SJCRH30 (cell line): ENCODE measurements around the gene SNRNP40. TPM values are rescaled to one million over a fixed set of nuclear protein-coding genes. Genes with fewer than 3 reads are reported as not detected.
A peak's percentile ranks its signal among the peaks of the same experiment; 100 is the strongest.

ENCODE experiments used
- DNase-seq, 2 experiments: peaks; one replicate each; pipeline ENCODE4 v3.0.0-alpha.2; 2015 to 2020
- H3K27ac ChIP-seq: fragments of 250-450 bp; sonication (Bioruptor Pico); 2 replicates; pipeline ENCODE4 v1.5.1; 2020; ENCODE audit warnings: mild to moderate bottlenecking, moderate library complexity
- H3K27me3 ChIP-seq: fragments of 250-450 bp; sonication (Bioruptor Pico); 2 replicates; pipeline ENCODE4 v1.5.1; 2020; ENCODE audit warnings: mild to moderate bottlenecking, moderate library complexity
- H3K36me3 ChIP-seq: fragments of 250-450 bp; sonication (Bioruptor Pico); 2 replicates; pipeline ENCODE4 v1.5.1; 2020; ENCODE audit warnings: mild to moderate bottlenecking, moderate library complexity
- H3K4me1 ChIP-seq: fragments of 250-450 bp; sonication (Bioruptor Pico); 2 replicates; pipeline ENCODE4 v1.5.1; 2020; ENCODE audit warnings: mild to moderate bottlenecking, moderate library complexity
- H3K4me3 ChIP-seq: fragments of 250-450 bp; sonication (Bioruptor Pico); 2 replicates; pipeline ENCODE4 v1.5.1; 2020; ENCODE audit warnings: mild to moderate bottlenecking, moderate library complexity
- H3K9me3 ChIP-seq: fragments of 250-450 bp; sonication (Bioruptor Pico); replicated peaks from 2 replicates; pipeline ENCODE4 v1.5.1; 2020; ENCODE audit warnings: mild to moderate bottlenecking, moderate library complexity
- total RNA-seq: library from RNA; depleted of rRNA; stranded (reverse); fragments of >200 nt; shearing (Covaris generic); gene quantifications from 2 replicates; pipeline ENCODE4 v1.2.3, GENCODE V29; 2014; rRNA removed

The SNRNP40 gene
- total RNA-seq, 1 experiment from 2014 or later: 262 TPM

DNA sequence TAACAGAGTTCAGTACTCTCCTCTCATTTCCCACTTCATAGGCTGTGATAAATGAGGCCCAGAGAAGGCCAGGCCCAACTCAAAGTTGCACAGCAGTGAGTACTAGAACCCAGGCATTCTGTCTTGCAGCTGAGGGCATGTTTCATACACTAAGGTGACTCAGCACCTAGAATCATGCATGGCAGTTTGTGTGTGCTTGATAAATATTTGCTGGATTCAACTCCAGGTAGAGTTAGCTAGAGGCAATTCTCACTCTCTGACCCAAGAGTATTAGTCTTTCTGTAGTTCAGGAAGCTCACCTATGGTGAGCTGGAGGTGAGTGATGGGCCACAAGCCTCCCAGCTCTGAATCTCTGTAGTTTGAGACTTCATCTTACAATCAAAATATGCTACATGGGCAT lies 67.6 kb downstream of the SNRNP40 start:
- H3K36me3 ChIP-seq: no peaks in the 10 kb centered on the region
- no peak for DNase-seq
- no peaks in the 10 kb centered on the region for H3K27me3 ChIP-seq
- peak overlapping the region; percentile 86 for H3K27ac ChIP-seq
- peaks cover 28% of the 10 kb centered on the region for H3K4me1 ChIP-seq
- no peak overlapping the region for H3K4me3 ChIP-seq
- H3K9me3 ChIP-seq: no peaks in the 10 kb centered on the region

DNA sequence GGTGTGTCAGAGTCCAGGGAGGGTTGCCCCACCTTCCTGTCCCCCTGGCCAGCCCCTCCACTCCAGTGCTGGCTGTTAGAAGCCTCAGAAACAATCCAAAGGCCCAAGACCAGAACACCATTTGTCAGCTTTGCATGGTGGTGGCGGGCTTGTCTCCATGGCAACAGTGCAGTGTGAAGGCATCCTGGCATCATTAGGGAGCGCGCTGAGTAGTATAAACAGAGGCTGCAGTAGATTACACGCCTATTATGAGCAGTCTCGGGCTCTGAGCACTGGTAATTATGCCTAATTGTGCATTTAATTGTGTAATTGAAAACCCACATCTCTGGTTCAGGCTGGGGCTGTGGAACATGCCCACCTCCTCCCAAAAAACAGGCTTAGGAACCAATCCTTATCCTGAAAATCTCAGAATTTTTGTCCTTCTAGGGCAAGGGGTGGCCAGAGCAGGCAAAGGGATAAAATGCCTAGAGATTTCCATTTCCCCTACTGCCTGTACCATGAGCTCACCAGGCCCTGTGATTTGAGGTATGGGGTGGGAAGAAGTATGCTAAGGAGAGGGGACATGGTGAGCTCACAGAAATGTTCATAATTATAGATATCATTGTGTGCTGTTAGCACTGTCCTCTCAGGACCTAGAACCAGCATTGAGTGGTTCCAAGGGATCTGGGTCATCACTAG lies 68.6 kb downstream of the SNRNP40 start:
- H3K4me1 ChIP-seq: peaks cover 28% of the 10 kb centered on the region
- H3K4me3 ChIP-seq: no peak overlapping the region
- DNase-seq: peak; percentile 98
- no peaks in the 10 kb centered on the region for H3K9me3 ChIP-seq
- peak overlapping the region; percentile 86 for H3K27ac ChIP-seq
- H3K36me3 ChIP-seq: no peaks in the 10 kb centered on the region
- H3K27me3 ChIP-seq: no peaks in the 10 kb centered on the region

DNA sequence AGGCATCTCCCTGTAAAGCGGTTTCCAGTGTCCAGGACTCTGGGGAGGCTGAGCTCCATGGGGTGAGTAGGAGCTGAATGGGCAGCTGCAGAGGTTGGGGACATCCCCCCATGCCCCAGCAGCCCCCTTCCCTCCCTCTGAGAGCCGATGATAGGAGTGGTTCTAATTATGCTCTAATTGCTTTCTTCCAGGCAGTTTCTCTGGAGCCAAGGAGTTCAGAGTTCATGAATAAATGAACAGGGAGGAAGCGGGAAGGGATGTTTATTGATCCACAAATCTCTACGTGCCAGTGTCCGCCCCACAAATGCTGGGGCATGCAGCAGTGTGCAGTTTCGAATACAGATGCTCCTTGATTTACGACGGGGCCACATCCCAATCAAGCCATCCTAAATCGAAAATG lies 72.5 kb downstream of the SNRNP40 start:
- H3K4me1 ChIP-seq: peaks cover 43% of the 10 kb centered on the region
- no peaks in the 10 kb centered on the region for H3K9me3 ChIP-seq
- H3K36me3 ChIP-seq: no peaks in the 10 kb centered on the region
- H3K27ac ChIP-seq: no peak overlapping the region
- DNase-seq: no peak
- H3K4me3 ChIP-seq: no peak overlapping the region
- H3K27me3 ChIP-seq: no peaks in the 10 kb centered on the region

DNA sequence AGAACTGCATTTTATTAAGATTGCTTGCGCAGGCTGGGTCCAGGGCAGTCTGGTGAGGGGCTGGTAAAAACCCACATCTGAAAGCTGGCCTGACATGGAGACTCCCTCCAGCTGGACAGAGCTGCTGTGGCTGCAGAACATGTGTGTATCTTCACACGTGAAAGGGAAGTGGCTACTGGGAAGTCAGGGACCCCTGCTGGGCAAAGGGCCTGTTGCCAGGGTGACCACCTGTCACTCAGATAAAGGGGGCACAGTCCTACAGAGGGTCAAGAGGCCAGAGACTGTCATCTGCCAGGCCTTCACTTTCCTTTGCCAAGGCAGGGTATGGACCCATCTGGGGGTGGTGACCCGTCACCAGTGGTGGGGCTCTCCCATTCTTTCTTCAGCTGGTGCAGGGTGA lies 74.4 kb downstream of the SNRNP40 start:
- H3K4me3 ChIP-seq: no peak overlapping the region
- H3K9me3 ChIP-seq: no peaks in the 10 kb centered on the region
- no peak overlapping the region for H3K27ac ChIP-seq
- no peak for DNase-seq
- peaks cover 37% of the 10 kb centered on the region for H3K4me1 ChIP-seq
- no peaks in the 10 kb centered on the region for H3K36me3 ChIP-seq
- H3K27me3 ChIP-seq: no peaks in the 10 kb centered on the region

DNA sequence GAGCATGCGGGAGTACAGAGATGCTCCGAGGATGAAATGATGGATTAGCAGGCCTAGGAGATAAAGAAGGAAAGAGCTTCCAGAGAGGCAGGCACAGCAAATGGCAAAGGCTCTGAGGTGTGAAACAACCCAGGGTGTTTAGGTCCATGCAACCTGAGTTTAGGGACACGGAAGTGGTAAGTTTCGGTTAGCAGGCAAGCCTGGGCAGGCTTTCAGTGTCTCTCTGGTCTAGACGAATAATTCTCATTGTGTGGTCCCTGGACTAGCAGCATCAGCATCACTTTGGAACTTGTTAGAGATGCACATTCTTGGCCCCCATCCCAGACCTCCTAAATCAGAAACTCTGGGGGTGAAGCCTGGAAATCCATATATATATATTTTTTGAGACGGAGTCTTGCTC lies 75.5 kb downstream of the SNRNP40 start:
- Histone ChIP-seq H3K27ac (no peak overlapping the region), H3K9me3 (no peaks in the 10 kb centered on the region), H3K4me1 (peaks cover 36% of the 10 kb centered on the region), H3K36me3 (no peaks in the 10 kb centered on the region), H3K27me3 (no peaks in the 10 kb centered on the region), H3K4me3 (no peak overlapping the region)
- DNase-seq: peak; percentile 49 to 60

DNA sequence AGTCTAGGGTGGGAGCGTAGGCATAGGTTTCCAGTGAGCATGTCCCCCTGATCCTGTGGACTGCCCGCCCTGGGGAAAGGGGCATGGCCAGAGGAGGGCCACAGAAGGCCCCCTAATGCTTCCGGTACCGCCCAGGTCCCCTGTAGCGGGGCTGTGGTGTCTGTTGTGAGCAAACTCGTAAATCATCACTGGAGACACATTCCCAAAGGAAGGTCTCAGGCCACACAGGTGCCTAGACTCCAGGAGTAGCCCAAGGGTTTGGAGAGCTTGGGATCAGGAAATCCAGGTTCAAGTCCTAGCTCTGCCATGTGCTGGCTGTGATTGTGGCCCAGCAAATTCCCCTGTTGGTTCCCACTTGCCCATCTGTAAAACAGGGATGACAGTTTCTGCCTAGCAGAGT lies 77.1 kb downstream of the SNRNP40 start:
- Histone ChIP-seq H3K27ac (no peak overlapping the region; the same call in 1 of the 2 replicates), H3K4me1 (peaks cover 36% of the 10 kb centered on the region), H3K4me3 (no peak overlapping the region), H3K27me3 (no peaks in the 10 kb centered on the region), H3K36me3 (no peaks in the 10 kb centered on the region), H3K9me3 (no peaks in the 10 kb centered on the region)
- DNase-seq: no peak

DNA sequence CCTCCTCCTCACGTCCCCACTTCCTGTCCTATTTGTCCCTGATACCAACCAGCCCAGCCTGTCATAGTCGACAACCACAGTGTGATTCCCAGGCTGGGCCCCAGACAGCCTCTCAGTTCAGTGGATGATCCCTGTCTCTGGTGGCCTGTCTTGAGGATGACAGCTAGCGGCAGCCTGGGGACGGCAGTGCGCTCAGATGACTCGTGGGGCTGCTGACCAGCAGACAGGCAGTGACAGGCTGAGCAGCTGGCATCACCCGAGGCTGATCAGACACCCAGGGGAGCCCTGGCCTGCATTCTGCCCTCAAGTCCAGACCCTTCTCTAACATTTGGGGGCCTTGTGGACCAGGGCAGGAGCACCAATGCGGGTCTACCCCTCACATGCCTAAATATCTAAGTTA lies 77.9 kb downstream of the SNRNP40 start:
- Histone ChIP-seq H3K27me3 (no peaks in the 10 kb centered on the region), H3K27ac (no peak overlapping the region; the same call in 1 of the 2 replicates), H3K36me3 (no peaks in the 10 kb centered on the region), H3K4me3 (no peak overlapping the region), H3K4me1 (peaks cover 36% of the 10 kb centered on the region), H3K9me3 (no peaks in the 10 kb centered on the region)
- peak; percentile 52 to 61 for DNase-seq

DNA sequence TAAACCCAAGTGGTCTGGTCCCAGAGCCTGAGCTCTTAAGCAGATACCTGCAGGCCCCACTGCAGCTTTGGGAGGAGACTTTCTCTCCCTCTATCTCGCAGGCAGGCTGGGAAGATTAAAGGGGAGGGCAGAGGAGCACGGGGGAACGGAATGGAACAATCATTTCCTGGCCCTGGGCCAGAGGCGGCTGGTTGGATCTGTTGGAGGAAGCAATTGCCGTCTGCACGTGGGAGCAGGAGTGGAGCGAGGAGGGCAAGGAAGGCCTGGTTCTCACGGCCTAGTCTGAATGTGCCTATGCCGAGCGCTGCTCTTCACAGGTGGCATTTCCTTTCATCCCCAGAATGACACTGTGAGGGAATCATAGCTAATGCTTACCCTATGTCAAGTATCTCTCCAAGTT lies 80.6 kb downstream of the SNRNP40 start:
- H3K27me3 ChIP-seq: no peaks in the 10 kb centered on the region
- H3K9me3 ChIP-seq: peaks cover 6% of the 10 kb centered on the region
- peak; percentile 74 to 76 for DNase-seq
- peaks cover 22% of the 10 kb centered on the region for H3K4me1 ChIP-seq
- no peak overlapping the region for H3K4me3 ChIP-seq
- no peak overlapping the region for H3K27ac ChIP-seq
- H3K36me3 ChIP-seq: no peaks in the 10 kb centered on the region

DNA sequence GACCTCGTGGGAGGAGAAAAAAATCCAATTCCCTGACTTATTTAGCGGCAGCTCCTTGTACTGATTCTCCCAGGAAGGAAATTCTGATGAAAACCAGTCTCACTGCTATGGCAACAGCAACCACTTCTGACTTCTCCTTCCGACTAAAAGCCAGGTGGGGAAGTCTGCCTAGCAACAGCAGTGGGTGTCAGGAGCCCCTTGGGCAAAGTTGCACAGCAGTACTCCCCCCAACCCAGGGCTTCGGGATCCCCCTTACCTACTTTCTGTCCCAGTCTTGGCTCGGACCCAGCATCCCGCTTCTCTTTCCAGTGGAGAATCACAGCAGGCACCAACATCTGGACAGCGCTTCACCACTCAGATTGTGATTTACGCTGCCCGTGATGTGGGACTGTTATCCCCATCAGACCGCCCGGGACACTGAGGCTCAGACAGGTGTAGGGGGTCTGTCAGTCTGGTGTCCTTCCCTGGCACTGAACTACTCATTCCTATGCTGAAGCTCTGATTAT lies 81.5 kb downstream of the SNRNP40 start:
- Histone ChIP-seq H3K4me1 (peaks cover 19% of the 10 kb centered on the region), H3K36me3 (no peaks in the 10 kb centered on the region), H3K27me3 (no peaks in the 10 kb centered on the region), H3K9me3 (peaks cover 6% of the 10 kb centered on the region), H3K27ac (no peak overlapping the region), H3K4me3 (no peak overlapping the region)
- no peak for DNase-seq

DNA sequence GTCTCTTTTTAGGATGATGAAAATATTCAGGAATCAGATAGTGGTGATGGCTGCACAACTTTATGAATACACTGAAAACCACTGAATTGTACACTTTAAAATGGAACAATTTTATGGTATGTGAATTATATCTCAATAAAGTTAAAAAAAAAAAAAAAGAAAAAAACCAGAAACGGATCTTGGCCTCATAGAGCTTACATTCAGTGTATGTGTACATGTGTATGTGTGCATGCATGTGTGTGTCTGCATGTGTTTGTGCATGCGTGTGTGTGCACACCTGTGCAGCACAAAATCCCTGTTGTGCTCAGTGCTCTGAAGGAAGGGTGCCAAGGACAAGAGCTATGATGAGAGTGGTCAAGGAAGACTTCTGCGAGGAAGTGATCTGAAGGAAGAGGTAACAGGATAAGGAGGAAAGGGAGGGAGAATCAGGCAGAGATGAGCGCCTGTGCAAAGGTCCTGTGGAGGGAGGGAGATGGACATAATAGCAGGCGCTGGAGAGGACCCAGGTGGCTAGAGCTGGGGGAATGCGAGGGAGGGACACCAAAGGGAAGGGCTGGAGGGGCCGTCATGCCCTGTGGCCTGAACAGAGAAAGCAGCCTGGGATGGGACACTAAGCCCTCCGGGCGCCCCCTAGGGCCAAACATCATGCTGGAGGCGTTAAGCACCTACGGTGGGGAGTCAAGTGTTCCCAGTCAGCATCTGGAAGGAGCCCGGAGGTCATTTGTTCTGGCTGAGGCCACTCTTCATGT lies 82.1 kb downstream of the SNRNP40 start:
- no peaks in the 10 kb centered on the region for H3K36me3 ChIP-seq
- no peaks in the 10 kb centered on the region for H3K27me3 ChIP-seq
- DNase-seq: no peak
- no peak overlapping the region for H3K4me3 ChIP-seq
- H3K27ac ChIP-seq: no peak overlapping the region
- peaks cover 6% of the 10 kb centered on the region for H3K9me3 ChIP-seq
- H3K4me1 ChIP-seq: peaks cover 18% of the 10 kb centered on the region

Other genes starting within 250 kb of the SNRNP40 start
- 99.1 and 99.7 TPM in 2 replicates for gene PUM1, start 231.1 kb downstream of the SNRNP40 start, total RNA-seq
- gene NKAIN1, start 56.9 kb downstream of the SNRNP40 start, total RNA-seq: 20.2 and 20.9 TPM in 2 replicates
- 44.9 and 46.5 TPM in 2 replicates for gene ZCCHC17, start 244 bp upstream of the SNRNP40 start, total RNA-seq
- gene FABP3, start 76.3 kb upstream of the SNRNP40 start, total RNA-seq: 3.6 and 6.1 TPM in 2 replicates
- 14.2 and 17.1 TPM in 2 replicates for gene SERINC2, start 116.4 kb upstream of the SNRNP40 start, total RNA-seq